Lower leg skin (tissue), 4 donors: Measurements from ENCODE around the gene PRTFDC1. TPM values are rescaled to one million over a fixed set of nuclear protein-coding genes. Genes with fewer than 3 reads are reported as not detected.

Experiments used
- DNase-seq, 2 donors: peaks; one replicate each; pipeline ENCODE4 v3.0.0-alpha.2; 2019; ENCODE audit warnings: low spot score in 2 of 2
- H3K4me3 ChIP-seq: fragments of 200-600 bp; sonication (generic); 2 replicates; pipeline ENCODE4 v1.5.1; 2017; ENCODE audit warnings: mild to moderate bottlenecking, low read depth; ENCODE audit not compliant: poor library complexity, severe bottlenecking
- CTCF ChIP-seq, 3 donors: fragments of 450-650 bp; IDR thresholded peaks; one replicate each; pipeline ENCODE4 v1.5.1; 2016; ENCODE audit warnings: antibody characterized with exemption in 3 of 3, mild to moderate bottlenecking in 3 of 3, moderate library complexity in 2 of 3
- POLR2A ChIP-seq, 2 donors: fragments of 450-650 bp; IDR thresholded peaks; one replicate each; pipeline ENCODE4 v1.6.1; 2016 to 2017; ENCODE audit warnings: antibody characterized with exemption in 2 of 2, mild to moderate bottlenecking in 1 of 2, moderate library complexity in 1 of 2
- WGBS, 2 donors: methylation state at CpG; one replicate each; pipeline ENCODE4 v1.1.5; 2018; 5-methylcytosine and 5-hydroxymethylcytosine counted together
- intact Hi-C: fragments of 100-400 bp; cut with DNase I; formaldehyde crosslinking; loops from one replicate; pipeline ENCODE4 v1.15.0; 2023; ENCODE audit warnings: low total_unique reads
- total RNA-seq, 4 donors: library from RNA; depleted of rRNA; stranded (reverse); fragments of >200 nt; gene quantifications; one replicate each; pipeline ENCODE4 v1.1.0, GENCODE V29; 2016

Gene PRTFDC1
- total RNA-seq, 4 donors from 2014 or later, result 0.45 to 1.3 TPM; not detected in 2

GRCh38 chr10:24800861-24801260 is 151.5 kb downstream of the PRTFDC1 start:
- H3K4me3 ChIP-seq, result no peak overlapping the region
- intact Hi-C loops, result no loop called here
- 87 to 89% methylated on average over 6 of the region's 6 CpGs for WGBS, 2 donors
- DNase-seq, result no peak
- TF ChIP-seq POLR2A (IDR thresholded peaks at IDR 0.05) (no peak), CTCF (IDR thresholded peaks at IDR 0.05) (no peak)

Other genes with a start within 250 kb of the PRTFDC1 start
- gene ARHGAP21, start 228.7 kb downstream of the PRTFDC1 start, total RNA-seq, result 10 to 100 TPM; 26.5 to 43.6 (median 31.6) TPM
- not detected for gene ENKUR, start 63.6 kb upstream of the PRTFDC1 start, total RNA-seq
- gene THNSL1, start 64.0 kb upstream of the PRTFDC1 start, total RNA-seq, result 1 to 10 TPM in 3 of 4 donors, under 1 TPM in 1; 0.80 to 2.6 (median 1.6) TPM
- under 1 TPM in 1 of 4 donors, not detected in 3; 0.13 TPM for gene GPR158, start 222.4 kb upstream of the PRTFDC1 start, total RNA-seq